CD14-positive monocyte (primary cell): ENCODE results near the gene RGCC. TPM values are rescaled to one million over a fixed set of nuclear protein-coding genes. Genes with fewer than 3 reads are reported as not detected.

Experiments
- DNase-seq, 3 donors: peaks; one replicate each; pipeline ENCODE4 v3.0.0-alpha.2; 2011 to 2022
- H2AFZ ChIP-seq: 2 replicates; pipeline ENCODE4 v1.6.0; 2012; ENCODE audit warnings: mild to moderate bottlenecking, low read depth, low read length, inconsistent platforms; ENCODE audit not compliant: insufficient read depth, poor library complexity, severe bottlenecking
- H3K27ac ChIP-seq, 2 donors: 1 replicate in 1 of 2; 2 replicates in 1 of 2; pipeline ENCODE4 v1.5.1; 2012 to 2013; ENCODE audit warnings: low read length in 2 of 2, control low read depth in 1 of 2, inconsistent platforms in 1 of 2, low read depth in 1 of 2, mild to moderate bottlenecking in 1 of 2
- H3K27me3 ChIP-seq, 2 donors: one replicate each; pipeline versions ENCODE4 v1.6.0 to v1.6.1; 2011 to 2013; ENCODE audit warnings: low read length in 2 of 2; ENCODE audit not compliant: control insufficient read depth in 2 of 2, insufficient read depth in 2 of 2
- H3K36me3 ChIP-seq, 2 donors: replicated peaks in 1 of 2; 1 replicate in 1 of 2; 2 replicates in 1 of 2; pipeline versions ENCODE4 v1.5.1 to v1.6.1; 2012 to 2013; ENCODE audit warnings: low read length in 2 of 2, control low read depth in 1 of 2, inconsistent platforms in 1 of 2, mild to moderate bottlenecking in 1 of 2; ENCODE audit not compliant: insufficient read depth in 2 of 2, control insufficient read depth in 1 of 2
- H3K4me1 ChIP-seq, 2 donors: 1 replicate in 1 of 2; 2 replicates in 1 of 2; pipeline versions ENCODE4 v1.5.1 to v1.6.1; 2012 to 2013; ENCODE audit warnings: low read length in 2 of 2, control low read depth in 1 of 2, inconsistent platforms in 1 of 2, mild to moderate bottlenecking in 1 of 2, moderate library complexity in 1 of 2; ENCODE audit not compliant: insufficient read depth in 2 of 2, control insufficient read depth in 1 of 2
- H3K4me2 ChIP-seq: replicated peaks from 2 replicates; pipeline ENCODE3; 2012; ENCODE audit warnings: low read length, moderate library complexity, mild to moderate bottlenecking; ENCODE audit not compliant: poor library complexity, severe bottlenecking; ENCODE audit errors: extremely low read depth
- H3K4me3 ChIP-seq, 3 experiments: fragments of 200-600 bp in 1 of 3; sonication (generic) in 1 of 3; replicated peaks in 1 of 3; 1 replicate in 2 of 3; 2 replicates in 1 of 3; pipeline ENCODE4 v1.5.1; 2011 to 2013; ENCODE audit warnings: low read length in 3 of 3, mild to moderate bottlenecking in 3 of 3, control low read depth in 2 of 3, low read depth in 2 of 3, inconsistent platforms in 1 of 3, moderate library complexity in 1 of 3
- H3K79me2 ChIP-seq: 2 replicates; pipeline ENCODE4 v1.6.0; 2012; ENCODE audit warnings: mild to moderate bottlenecking, control low read depth, inconsistent platforms, low read length, moderate library complexity; ENCODE audit not compliant: insufficient read depth
- H3K9ac ChIP-seq: 2 replicates; pipeline ENCODE4 v1.6.0; 2017; ENCODE audit warnings: low read length, mild to moderate bottlenecking; ENCODE audit not compliant: insufficient read depth, poor library complexity, severe bottlenecking
- H3K9me3 ChIP-seq, 2 donors: replicated peaks in 1 of 2; 1 replicate in 1 of 2; 2 replicates in 1 of 2; pipeline versions ENCODE4 v1.5.1 to v1.6.1; 2012 to 2013; ENCODE audit warnings: low read length in 2 of 2, control low read depth in 1 of 2; ENCODE audit not compliant: control insufficient read depth in 1 of 2, insufficient read depth in 1 of 2
- H4K20me1 ChIP-seq: 2 replicates; pipeline ENCODE4 v1.6.0; 2012; ENCODE audit warnings: mild to moderate bottlenecking, low read length, control low read depth, moderate library complexity; ENCODE audit not compliant: insufficient read depth
- H3K27ac Mint-ChIP-seq, 7 donors: one replicate each; pipeline ENCODE4 v1.8.0; 2020; ENCODE audit warnings: mild to moderate bottlenecking in 7 of 7, mixed read lengths in 7 of 7, moderate library complexity in 6 of 7, inconsistent platforms in 2 of 7
- H3K27me3 Mint-ChIP-seq, 3 donors: one replicate each; pipeline ENCODE4 v1.8.0; 2021 to 2022; ENCODE audit warnings: low read depth in 3 of 3, mild to moderate bottlenecking in 3 of 3, mixed read lengths in 3 of 3, moderate library complexity in 3 of 3, inconsistent platforms in 1 of 3
- H3K36me3 Mint-ChIP-seq, 2 donors: one replicate each; pipeline ENCODE4 v1.8.0; 2020; ENCODE audit warnings: mixed read lengths in 2 of 2, inconsistent platforms in 1 of 2, mild to moderate bottlenecking in 1 of 2
- H3K4me1 Mint-ChIP-seq: one replicate; pipeline ENCODE4 v1.8.0; 2020; ENCODE audit warnings: mild to moderate bottlenecking, mixed read lengths
- H3K4me3 Mint-ChIP-seq, 2 donors: one replicate each; pipeline ENCODE4 v1.8.0; 2020; ENCODE audit warnings: mild to moderate bottlenecking in 2 of 2, mixed read lengths in 2 of 2, moderate library complexity in 1 of 2
- H3K9me3 Mint-ChIP-seq, 7 donors: one replicate each; pipeline ENCODE4 v1.8.0; 2020 to 2022; ENCODE audit warnings: mixed read lengths in 7 of 7, mild to moderate bottlenecking in 6 of 7, moderate library complexity in 6 of 7, inconsistent platforms in 2 of 7
- CTCF ChIP-seq: fragments of 200-600 bp; IDR thresholded peaks from one replicate; pipeline ENCODE4 v1.8.0; 2022; ENCODE audit warnings: antibody characterized with exemption, mild to moderate bottlenecking
- WGBS: methylation state at CpG from one replicate; pipeline ENCODE4 v1.1.5; 2013; ENCODE audit warnings: missing lambda C conversion rate; ENCODE audit not compliant: insufficient coverage; 5-methylcytosine and 5-hydroxymethylcytosine counted together
- intact Hi-C, 2 donors: fragments of 100-400 bp; cut with micrococcal nuclease; formaldehyde crosslinking; loops; one replicate each; pipeline versions ENCODE4 v1.15.0 to v1.15.1; 2023
- polyA plus RNA-seq, 3 donors: library from polyadenylated mRNA; depleted of rRNA in 1 of 3; unstranded in 2 of 3; stranded (reverse) in 1 of 3; fragments of 300-500 nt in 2 of 3; fragments of >200 nt in 1 of 3; fragmentation: Illumina TruSeq in 2 of 3; gene quantifications; 1 replicate in 2 of 3; 2 replicates in 1 of 3; pipeline ENCODE4 v1.2.3, GENCODE V29; 2012 to 2021

RGCC gene
- polyA plus RNA-seq, 3 donors, result 4.3 to 49.5 (median 26.0) TPM

DNA sequence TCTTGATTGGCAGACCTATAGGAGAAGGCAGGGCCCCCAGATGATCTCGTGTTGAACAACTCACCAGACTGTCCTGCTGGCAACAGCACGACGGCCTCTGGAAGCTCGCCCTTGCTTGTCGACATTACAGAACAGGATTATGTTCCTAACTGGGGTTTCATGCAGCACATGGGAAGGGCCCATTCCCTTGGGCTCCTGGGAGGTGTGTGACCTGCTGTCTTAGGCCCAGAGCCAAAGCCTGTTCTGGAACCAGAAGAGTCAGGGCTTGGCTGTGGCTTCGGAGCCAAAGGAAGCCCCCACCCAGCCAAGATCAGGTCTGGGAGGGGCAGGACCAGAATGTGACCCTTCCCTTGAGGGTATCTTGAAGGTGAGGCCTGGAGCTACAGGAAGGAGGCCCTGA, 36.9 kb downstream of the RGCC start:
- DNase-seq, result no peak
- WGBS, result 96% methylated on average over 6 of the region's 6 CpGs
- H3K27me3 Mint-ChIP-seq, result peaks cover 2 to 4% (median 3%) of the 10 kb centered on the region in 3 donors
- Histone ChIP-seq H3K36me3 (no peaks in the 10 kb centered on the region), H3K4me2 (no peak overlapping the region), H3K4me1 (peaks cover 35 to 36% of the 10 kb centered on the region in 2 donors), H3K79me2 (no peaks in the 10 kb centered on the region), H3K27me3 (no peaks in the 10 kb centered on the region), H3K9me3 (no peaks in the 10 kb centered on the region), H3K9ac (no peak overlapping the region), H3K4me3 (no peak overlapping the region), H2AFZ (no peak overlapping the region), H3K27ac (no peak overlapping the region), H4K20me1 (no peaks in the 10 kb centered on the region)
- no peak for TF ChIP-seq CTCF
- H3K4me3 Mint-ChIP-seq, result no peak overlapping the region
- intact Hi-C loops, result loop anchor here (5.0 to 10.0 kb wide), 3 partner anchors 37 to 161 kb away; partner anchors contain the start of gene RGCC (in 2 of the 2)
- peak overlapping the region in 3 of 7 donors; percentile 14 to 86 (median 29) for H3K27ac Mint-ChIP-seq
- H3K9me3 Mint-ChIP-seq, result peaks cover 0 to 8% (median 0%) of the 10 kb centered on the region in 7 donors
- H3K4me1 Mint-ChIP-seq, result peaks cover 41% of the 10 kb centered on the region
- H3K36me3 Mint-ChIP-seq, result peaks cover 0 to 2% of the 10 kb centered on the region in 2 donors

DNA sequence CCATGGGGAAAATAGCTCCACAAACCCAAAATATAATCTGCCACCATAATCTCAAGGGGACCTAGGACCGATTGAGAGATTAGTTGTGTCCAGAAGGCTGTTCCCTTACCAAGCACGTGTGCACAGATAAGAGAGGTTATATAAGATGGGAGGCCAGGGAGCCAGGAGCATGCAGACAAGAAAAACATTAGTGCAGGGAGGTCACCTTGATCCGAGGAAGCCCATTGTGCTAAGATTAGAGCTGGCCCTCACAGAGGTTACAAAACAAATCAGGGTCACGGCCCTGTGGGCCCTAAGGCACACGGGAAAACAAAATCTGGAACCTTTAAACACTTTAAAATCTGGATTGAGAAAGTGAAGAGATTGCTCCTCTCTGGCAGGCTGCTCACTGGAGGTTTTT, 37.7 kb downstream of the RGCC start:
- Histone ChIP-seq H3K27me3 (no peaks in the 10 kb centered on the region), H3K4me1 (peaks cover 35 to 40% of the 10 kb centered on the region in 2 donors), H4K20me1 (no peaks in the 10 kb centered on the region), H3K79me2 (no peaks in the 10 kb centered on the region), H3K4me3 (no peak overlapping the region), H3K4me2 (no peak overlapping the region), H2AFZ (no peak overlapping the region), H3K9ac (no peak overlapping the region), H3K36me3 (no peaks in the 10 kb centered on the region), H3K27ac (no peak overlapping the region), H3K9me3 (no peaks in the 10 kb centered on the region)
- 78% methylated on average over 2 of the region's 5 CpGs for WGBS
- intact Hi-C loops, result loop anchor here (10.0 kb wide), 2 partner anchors 90 to 160 kb away; no protein-coding TSS in a partner anchor
- H3K4me3 Mint-ChIP-seq, result no peak overlapping the region
- DNase-seq, result no peak
- H3K9me3 Mint-ChIP-seq, result peaks cover 0 to 8% (median 0%) of the 10 kb centered on the region in 7 donors
- no peak for TF ChIP-seq CTCF
- peaks cover 0 to 2% of the 10 kb centered on the region in 2 donors for H3K36me3 Mint-ChIP-seq
- peaks cover 44% of the 10 kb centered on the region for H3K4me1 Mint-ChIP-seq
- H3K27ac Mint-ChIP-seq, result peak overlapping the region in 1 of 7 donors; percentile 31
- peaks cover 2 to 4% (median 3%) of the 10 kb centered on the region in 3 donors for H3K27me3 Mint-ChIP-seq
